HEK293 (cell line): ENCODE measurements around the gene CPNE1.

Experiments used
- HOXC10 ChIP-seq: sonication (generic); formaldehyde crosslinking; IDR thresholded peaks from 2 replicates; pipeline ENCODE4 v1.8.1; 2023; ENCODE audit warnings: mild to moderate bottlenecking, missing genetic modification reagents
- KLF8 ChIP-seq: fragments of 450-650 bp; formaldehyde crosslinking; IDR thresholded peaks from 2 replicates; pipeline ENCODE4 v1.5.1; 2016; ENCODE audit warnings: missing biosample characterization, missing genetic modification characterization
- MEIS1 ChIP-seq: sonication (generic); formaldehyde crosslinking; IDR thresholded peaks from 2 replicates; pipeline ENCODE4 v1.8.1; 2022; ENCODE audit warnings: missing genetic modification reagents, mild to moderate bottlenecking, borderline replicate concordance
- PRDM10 ChIP-seq: fragments of 450-650 bp; formaldehyde crosslinking; IDR thresholded peaks from 2 replicates; pipeline ENCODE4 v1.5.1; 2016; ENCODE audit warnings: missing biosample characterization, missing genetic modification characterization
- TCF7L2 ChIP-seq: IDR thresholded peaks from 2 replicates; pipeline ENCODE4 v1.6.1; 2011; ENCODE audit warnings: low read depth, mild to moderate bottlenecking, inconsistent platforms, low read length, moderate library complexity, borderline replicate concordance
- YY2 ChIP-seq: fragments of 450-650 bp; formaldehyde crosslinking; IDR thresholded peaks from 2 replicates; pipeline ENCODE4 v1.5.1; 2016; ENCODE audit warnings: missing biosample characterization, missing genetic modification characterization
- ZEB2 ChIP-seq: fragments of 450-650 bp; formaldehyde crosslinking; IDR thresholded peaks from 2 replicates; pipeline ENCODE4 v1.5.1; 2016; ENCODE audit warnings: missing biosample characterization, missing genetic modification characterization
- ZNF518A ChIP-seq: fragments of 450-650 bp; formaldehyde crosslinking; conservative IDR thresholded peaks from 2 replicates; pipeline ENCODE4 v1.5.1; 2016; ENCODE audit warnings: low read depth, missing biosample characterization, missing genetic modification characterization
- ZNF626 ChIP-seq: fragments of 450-650 bp; sonication (Bioruptor Pico); formaldehyde crosslinking; IDR thresholded peaks from 2 replicates; pipeline ENCODE4 v1.5.1; 2018; ENCODE audit warnings: missing biosample characterization, missing genetic modification characterization, inconsistent platforms
- ZNF654 ChIP-seq: fragments of 450-650 bp; formaldehyde crosslinking; IDR thresholded peaks from 2 replicates; pipeline ENCODE4 v1.5.1; 2016; ENCODE audit warnings: low read depth, missing biosample characterization, missing genetic modification characterization
- ZNF776 ChIP-seq: fragments of 450-650 bp; formaldehyde crosslinking; IDR thresholded peaks from 2 replicates; pipeline ENCODE4 v1.5.0; 2017; ENCODE audit warnings: missing biosample characterization, missing genetic modification characterization, borderline replicate concordance
- TF ChIP-seq, protein P1 (sequence below): fragments of 450-650 bp; formaldehyde crosslinking; IDR thresholded peaks from 2 replicates; pipeline ENCODE4 v1.5.1; 2016; ENCODE audit warnings: missing biosample characterization, missing genetic modification characterization
- TF ChIP-seq, protein P2 (sequence below): IDR thresholded peaks from 2 replicates; pipeline ENCODE4 v1.6.1; 2011; ENCODE audit warnings: mild to moderate bottlenecking, low read depth, low read length, borderline replicate concordance

- TF ChIP-seq PRDM10 (tag by site-specific recombination) (no peak), TCF7L2 (no peak), ZEB2 (tag by site-specific recombination) (peak; percentile 94), ZNF518A (tag by site-specific recombination) (no peak), ZNF654 (tag by site-specific recombination) (no peak), ZNF776 (tag by site-specific recombination) (no peak), ZNF626 (tag by site-specific recombination) (no peak), MEIS1 (CRISPR knock-in tag) (no peak), HOXC10 (no peak), KLF8 (peak; percentile 69), YY2 (tag by site-specific recombination) (no peak)
- TF ChIP-seq, protein P1, sequence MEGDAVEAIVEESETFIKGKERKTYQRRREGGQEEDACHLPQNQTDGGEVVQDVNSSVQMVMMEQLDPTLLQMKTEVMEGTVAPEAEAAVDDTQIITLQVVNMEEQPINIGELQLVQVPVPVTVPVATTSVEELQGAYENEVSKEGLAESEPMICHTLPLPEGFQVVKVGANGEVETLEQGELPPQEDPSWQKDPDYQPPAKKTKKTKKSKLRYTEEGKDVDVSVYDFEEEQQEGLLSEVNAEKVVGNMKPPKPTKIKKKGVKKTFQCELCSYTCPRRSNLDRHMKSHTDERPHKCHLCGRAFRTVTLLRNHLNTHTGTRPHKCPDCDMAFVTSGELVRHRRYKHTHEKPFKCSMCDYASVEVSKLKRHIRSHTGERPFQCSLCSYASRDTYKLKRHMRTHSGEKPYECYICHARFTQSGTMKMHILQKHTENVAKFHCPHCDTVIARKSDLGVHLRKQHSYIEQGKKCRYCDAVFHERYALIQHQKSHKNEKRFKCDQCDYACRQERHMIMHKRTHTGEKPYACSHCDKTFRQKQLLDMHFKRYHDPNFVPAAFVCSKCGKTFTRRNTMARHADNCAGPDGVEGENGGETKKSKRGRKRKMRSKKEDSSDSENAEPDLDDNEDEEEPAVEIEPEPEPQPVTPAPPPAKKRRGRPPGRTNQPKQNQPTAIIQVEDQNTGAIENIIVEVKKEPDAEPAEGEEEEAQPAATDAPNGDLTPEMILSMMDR (tag by site-specific recombination), result peak; percentile 19; the same call in 1 of the 2 replicates
- TF ChIP-seq, protein P2, sequence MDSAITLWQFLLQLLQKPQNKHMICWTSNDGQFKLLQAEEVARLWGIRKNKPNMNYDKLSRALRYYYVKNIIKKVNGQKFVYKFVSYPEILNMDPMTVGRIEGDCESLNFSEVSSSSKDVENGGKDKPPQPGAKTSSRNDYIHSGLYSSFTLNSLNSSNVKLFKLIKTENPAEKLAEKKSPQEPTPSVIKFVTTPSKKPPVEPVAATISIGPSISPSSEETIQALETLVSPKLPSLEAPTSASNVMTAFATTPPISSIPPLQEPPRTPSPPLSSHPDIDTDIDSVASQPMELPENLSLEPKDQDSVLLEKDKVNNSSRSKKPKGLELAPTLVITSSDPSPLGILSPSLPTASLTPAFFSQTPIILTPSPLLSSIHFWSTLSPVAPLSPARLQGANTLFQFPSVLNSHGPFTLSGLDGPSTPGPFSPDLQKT, result no peak
These were observed 48.8 kb downstream of the CPNE1 start, which contains the start of gene SPAG4 for GRCh38 chr20:35615667-35616464.
